LNCaP clone FGC (cell line): ENCODE measurements around the gene PSME1.

Experiments
- DNase-seq: peaks from one replicate; pipeline ENCODE4 v3.0.0-alpha.2; 2011; ENCODE audit warnings: low read depth
- H3K4me3 ChIP-seq: 2 replicates; pipeline ENCODE4 v1.5.1; 2011; ENCODE audit warnings: mild to moderate bottlenecking, low read depth, low read length, control low read depth
- CTCF ChIP-seq: IDR thresholded peaks from 2 replicates; pipeline ENCODE4 v1.5.1; 2012; ENCODE audit warnings: mild to moderate bottlenecking; ENCODE audit not compliant: control insufficient read depth, insufficient read depth; ENCODE audit errors: extremely low read depth

PSME1 gene

GRCh38 chr14:24130717-24131548, 5.1 kb upstream of the PSME1 start:
- DNase-seq: no peak
- no peak for TF ChIP-seq CTCF
- no peak overlapping the region for H3K4me3 ChIP-seq

GRCh38 chr14:24131549-24131966, 4.4 kb upstream of the PSME1 start:
- TF ChIP-seq CTCF: no peak
- DNase-seq: no peak
- H3K4me3 ChIP-seq: no peak overlapping the region

GRCh38 chr14:24132061-24132685, 3.8 kb upstream of the PSME1 start:
- DNase-seq: no peak
- TF ChIP-seq CTCF: no peak
- H3K4me3 ChIP-seq: no peak overlapping the region

GRCh38 chr14:24132976-24133375, 3.0 kb upstream of the PSME1 start:
- H3K4me3 ChIP-seq: no peak overlapping the region
- no peak for DNase-seq
- no peak for TF ChIP-seq CTCF

GRCh38 chr14:24133735-24134134, 2.3 kb upstream of the PSME1 start:
- no peak overlapping the region for H3K4me3 ChIP-seq
- no peak for DNase-seq
- no peak for TF ChIP-seq CTCF

- peak overlapping the region; percentile 77 for H3K4me3 ChIP-seq
- no peak for TF ChIP-seq CTCF
- no peak for DNase-seq
These were observed 485 bp upstream of the PSME1 start for GRCh38 chr14:24135584-24135833.
